Measurements from ENCODE around the gene CCSER1. TPM values are rescaled to one million over a fixed set of nuclear protein-coding genes. Genes with fewer than 3 reads are reported as not detected.

Gene CCSER1
- total RNA-seq, 2 donors from 2014 or later: 11.8 to 12.5 TPM

GRCh38 chr4:90753068-90753467, 625.9 kb downstream of the CCSER1 start:
- no peak for TF ChIP-seq CTCF (IDR thresholded peaks at IDR 0.05)
- Histone ChIP-seq H3K27me3 (no peaks in the 10 kb centered on the region), H3K4me1 (no peaks in the 10 kb centered on the region), H3K4me3 (no peak overlapping the region), H3K36me3 (no peaks in the 10 kb centered on the region), H3K27ac (no peak overlapping the region), H3K9me3 (no peaks in the 10 kb centered on the region)
- DNase-seq (ENCODE audit: low spot score): no peak

GRCh38 chr4:90757534-90758060, 630.4 kb downstream of the CCSER1 start:
- no peak for TF ChIP-seq CTCF (IDR thresholded peaks at IDR 0.05)
- H3K27me3 ChIP-seq: no peaks in the 10 kb centered on the region
- no peak overlapping the region for H3K27ac ChIP-seq

GRCh38 chr4:90760059-90760458, 632.9 kb downstream of the CCSER1 start:
- Histone ChIP-seq H3K4me3 (no peak overlapping the region), H3K27me3 (no peaks in the 10 kb centered on the region), H3K4me1 (no peaks in the 10 kb centered on the region), H3K36me3 (no peaks in the 10 kb centered on the region), H3K9me3 (no peaks in the 10 kb centered on the region), H3K27ac (no peak overlapping the region)
- no peak for DNase-seq (ENCODE audit: low spot score)
- TF ChIP-seq CTCF (IDR thresholded peaks at IDR 0.05): no peak

More at GRCh38 chr4:90757534-90758060, 630.4 kb downstream of the CCSER1 start:
- no peak overlapping the region for H3K4me3 ChIP-seq
- H3K9me3 ChIP-seq: no peaks in the 10 kb centered on the region
- H3K36me3 ChIP-seq: no peaks in the 10 kb centered on the region
- DNase-seq (ENCODE audit: low spot score): no peak
- H3K4me1 ChIP-seq: no peaks in the 10 kb centered on the region

- no peak for TF ChIP-seq CTCF (IDR thresholded peaks at IDR 0.05)
- no peak for DNase-seq (ENCODE audit: low spot score)
- Histone ChIP-seq H3K4me1 (no peaks in the 10 kb centered on the region), H3K9me3 (no peaks in the 10 kb centered on the region), H3K27me3 (no peaks in the 10 kb centered on the region), H3K4me3 (no peak overlapping the region), H3K27ac (no peak overlapping the region), H3K36me3 (no peaks in the 10 kb centered on the region)
Observed at GRCh38 chr4:90766837-90767236, 639.6 kb downstream of the CCSER1 start.

- Histone ChIP-seq H3K9me3 (no peaks in the 10 kb centered on the region), H3K4me1 (no peaks in the 10 kb centered on the region), H3K27me3 (no peaks in the 10 kb centered on the region), H3K27ac (no peak overlapping the region), H3K4me3 (no peak overlapping the region), H3K36me3 (no peaks in the 10 kb centered on the region)
- TF ChIP-seq CTCF (IDR thresholded peaks at IDR 0.05): no peak
- no peak for DNase-seq (ENCODE audit: low spot score)
Observed at GRCh38 chr4:90769251-90769650, 642.1 kb downstream of the CCSER1 start.

GRCh38 chr4:90780193-90780592, 653.0 kb downstream of the CCSER1 start:
- Histone ChIP-seq H3K9me3 (no peaks in the 10 kb centered on the region), H3K36me3 (no peaks in the 10 kb centered on the region), H3K27me3 (no peaks in the 10 kb centered on the region), H3K4me3 (no peak overlapping the region), H3K27ac (no peak overlapping the region), H3K4me1 (no peaks in the 10 kb centered on the region)
- no peak for DNase-seq (ENCODE audit: low spot score)
- no peak for TF ChIP-seq CTCF (IDR thresholded peaks at IDR 0.05)
